Psoas muscle (tissue), 8 donors: ENCODE data around the gene AGPAT2. TPM values are rescaled to one million over a fixed set of nuclear protein-coding genes. Genes with fewer than 3 reads are reported as not detected.

Experiments used
- ATAC-seq, 4 donors: fragments of 200-7000 bp; cut with Tn5 transposase; one replicate each; pipeline ENCODE4 v1.9.1; 2020; ENCODE audit warnings: moderate library complexity in 3 of 4, mild to moderate bottlenecking in 2 of 4
- DNase-seq, 2 donors: peaks; one replicate each; pipeline ENCODE4 v3.0.0-alpha.2; 2020
- H3K27ac ChIP-seq: fragments of 200-600 bp; one replicate; pipeline ENCODE4 v1.8.0; 2022
- H3K27me3 ChIP-seq, 3 donors: fragments of 200-600 bp in 1 of 3; one replicate each; pipeline versions ENCODE4 v1.6.1 to v1.8.0; 2013 to 2022; ENCODE audit warnings: low read length in 2 of 3, mild to moderate bottlenecking in 2 of 3, moderate library complexity in 1 of 3; ENCODE audit not compliant: insufficient read depth in 3 of 3
- H3K36me3 ChIP-seq, 2 donors: fragments of 200-600 bp in 1 of 2; one replicate each; pipeline versions ENCODE4 v1.6.1 to v1.8.0; 2013 to 2022; ENCODE audit warnings: low read depth in 1 of 2, mild to moderate bottlenecking in 1 of 2, moderate library complexity in 1 of 2; ENCODE audit not compliant: insufficient read depth in 1 of 2
- H3K4me1 ChIP-seq: fragments of 200-600 bp; one replicate; pipeline ENCODE4 v1.8.0; 2022
- H3K4me3 ChIP-seq: fragments of 200-600 bp; one replicate; pipeline ENCODE4 v1.8.0; 2022; ENCODE audit warnings: mild to moderate bottlenecking
- H3K9me3 ChIP-seq: fragments of 200-600 bp; one replicate; pipeline ENCODE4 v1.8.0; 2022
- WGBS, 3 donors: extraction: QIAGEN DNeasy Blood & Tissue Kit; methylation state at CpG; one replicate each; pipeline versions ENCODE4 v1.1.6 to v1.1.7; 2013; 5-methylcytosine and 5-hydroxymethylcytosine counted together
- intact Hi-C, 2 donors: fragments of 100-400 bp; cut with DNase I; formaldehyde crosslinking; loops; one replicate each; pipeline versions ENCODE4 v1.11.0 to v1.14.2; 2022
- polyA plus RNA-seq, 3 donors: library from polyadenylated mRNA; stranded (reverse); fragments of 200-250 nt; gene quantifications; one replicate each; pipeline ENCODE4 v1.2.3, GENCODE V29; 2013
- total RNA-seq, 4 donors: library from RNA; stranded (reverse); fragmentation: NEBNext Ultra II Directional in 2 of 4; extraction: Animal tissue kit (Norgen Biotek cat#: 25700) in 2 of 4; gene quantifications; one replicate each; pipeline versions ENCODE4 v1.2.1 to v1.2.4, GENCODE V29; 2021 to 2023
- TF ChIP-seq, protein P1 (sequence below): fragments of 200-600 bp; IDR thresholded peaks from one replicate; pipeline ENCODE4 v1.8.0; 2022; ENCODE audit warnings: antibody characterized with exemption
- donor health status: healthy with polysubstance abuse.
- donor health status: DM: no; HTN: no; CAD: no; lungs with moderate emphysema.
- donor health status: Bipolar disorder and iron deficiency.
- donor health status: healthy.
- donor health status: DM: yes; HTN: yes; CAD: no.
- donor health status: DM: no; HTN: no; CAD: no.
- donor health status: DM: no; HTN: no; CAD: no.
- donor health status: DM: yes; HTN: yes; CAD: no.

The AGPAT2 gene
- total and polyA plus RNA-seq, 7 donors: 15.5 to 66.5 (median 41.6) TPM

- Histone ChIP-seq H3K27ac (no peak overlapping the region), H3K27me3 (peaks cover 0 to 2% (median 0%) of the 10 kb centered on the region in 3 donors), H3K4me3 (no peak overlapping the region), H3K4me1 (peaks cover 12% of the 10 kb centered on the region), H3K36me3 (no peaks in the 10 kb centered on the region), H3K9me3 (no peaks in the 10 kb centered on the region)
- ATAC-seq (peak; percentile 45 to 65 (median 60)), DNase-seq (peak in 1 of 2 donors; percentile 68)
- 35 to 42% (median 38%) methylated on average over 17 to 19 of the region's 19 CpGs for WGBS, 3 donors
- TF ChIP-seq, protein P1, sequence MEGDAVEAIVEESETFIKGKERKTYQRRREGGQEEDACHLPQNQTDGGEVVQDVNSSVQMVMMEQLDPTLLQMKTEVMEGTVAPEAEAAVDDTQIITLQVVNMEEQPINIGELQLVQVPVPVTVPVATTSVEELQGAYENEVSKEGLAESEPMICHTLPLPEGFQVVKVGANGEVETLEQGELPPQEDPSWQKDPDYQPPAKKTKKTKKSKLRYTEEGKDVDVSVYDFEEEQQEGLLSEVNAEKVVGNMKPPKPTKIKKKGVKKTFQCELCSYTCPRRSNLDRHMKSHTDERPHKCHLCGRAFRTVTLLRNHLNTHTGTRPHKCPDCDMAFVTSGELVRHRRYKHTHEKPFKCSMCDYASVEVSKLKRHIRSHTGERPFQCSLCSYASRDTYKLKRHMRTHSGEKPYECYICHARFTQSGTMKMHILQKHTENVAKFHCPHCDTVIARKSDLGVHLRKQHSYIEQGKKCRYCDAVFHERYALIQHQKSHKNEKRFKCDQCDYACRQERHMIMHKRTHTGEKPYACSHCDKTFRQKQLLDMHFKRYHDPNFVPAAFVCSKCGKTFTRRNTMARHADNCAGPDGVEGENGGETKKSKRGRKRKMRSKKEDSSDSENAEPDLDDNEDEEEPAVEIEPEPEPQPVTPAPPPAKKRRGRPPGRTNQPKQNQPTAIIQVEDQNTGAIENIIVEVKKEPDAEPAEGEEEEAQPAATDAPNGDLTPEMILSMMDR: peak; percentile 37
- intact Hi-C loops: loop anchor here (2.0 to 10.0 kb wide), 3 partner anchors 62 to 295 kb away; no protein-coding TSS in a partner anchor
Measured at GRCh38 chr9:136629879-136630661, 57.2 kb downstream of the AGPAT2 start.

DNA sequence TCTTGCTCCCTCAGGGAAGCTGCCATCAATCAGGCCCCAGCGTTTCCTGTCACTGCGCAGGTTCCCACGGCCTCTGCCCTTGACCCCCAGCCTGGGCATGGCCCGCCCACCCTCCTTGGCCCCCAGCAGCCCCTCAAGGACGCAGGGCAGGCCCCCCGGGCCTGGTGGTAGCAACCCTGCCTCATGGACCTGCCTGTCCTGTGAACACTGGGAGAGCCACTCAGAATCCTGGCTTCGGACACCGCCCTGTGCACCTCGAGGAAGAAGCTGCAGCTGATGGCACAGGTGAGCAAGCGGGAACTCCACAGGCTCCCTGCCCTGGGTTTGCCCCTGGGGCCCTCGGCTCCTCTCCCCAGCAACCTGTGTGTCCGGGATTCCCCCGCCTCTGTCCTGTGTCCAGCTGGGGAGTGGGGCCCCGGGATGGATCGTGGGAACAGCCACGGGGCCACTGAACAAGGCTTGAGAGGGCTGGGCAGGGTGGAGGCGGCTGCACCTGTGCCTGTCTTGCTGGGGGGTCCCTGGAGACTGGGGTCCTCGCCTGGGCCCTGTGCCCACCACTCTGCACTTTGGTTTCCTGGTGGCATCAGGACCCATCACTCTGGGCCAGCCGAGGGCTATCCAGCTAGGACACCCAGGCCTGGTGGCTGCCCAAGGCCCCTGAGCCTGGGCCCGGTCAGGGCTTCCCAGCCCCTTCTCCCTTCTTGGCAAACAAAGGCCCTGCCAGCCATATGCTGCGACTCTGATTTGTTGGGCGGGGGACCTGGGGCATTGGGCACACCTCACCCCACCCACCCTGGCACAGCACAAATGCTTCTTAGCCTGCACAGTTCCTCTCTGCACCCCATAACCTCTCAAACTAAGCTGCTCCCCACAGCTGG is 58.0 kb downstream of the AGPAT2 start:
- 76 to 83% (median 81%) methylated on average over 20 to 22 of the region's 22 CpGs for WGBS, 3 donors
- H3K4me3 ChIP-seq: no peak overlapping the region
- ATAC-seq (no peak), DNase-seq (no peak)
- H3K27me3 ChIP-seq: peaks cover 0 to 2% (median 0%) of the 10 kb centered on the region in 3 donors
- intact Hi-C loops: no loop called here
- TF ChIP-seq, protein P1: no peak
- H3K36me3 ChIP-seq: no peaks in the 10 kb centered on the region
- no peaks in the 10 kb centered on the region for H3K9me3 ChIP-seq
- peaks cover 20% of the 10 kb centered on the region for H3K4me1 ChIP-seq
- no peak overlapping the region for H3K27ac ChIP-seq

GRCh38 chr9:136628268-136628667 is 59.0 kb downstream of the AGPAT2 start:
- TF ChIP-seq, protein P1: no peak
- H3K27me3 ChIP-seq: peaks cover 0 to 2% (median 0%) of the 10 kb centered on the region in 3 donors
- ATAC-seq: no peak
- 48 to 68% (median 67%) methylated on average over 26 of the region's 26 CpGs for WGBS, 3 donors
- no peak overlapping the region for H3K27ac ChIP-seq
- H3K4me1 ChIP-seq: peaks cover 21% of the 10 kb centered on the region
- H3K9me3 ChIP-seq: no peaks in the 10 kb centered on the region
- no peak for DNase-seq
- no peaks in the 10 kb centered on the region for H3K36me3 ChIP-seq
- no peak overlapping the region for H3K4me3 ChIP-seq
- intact Hi-C loops: no loop called here

- Histone ChIP-seq H3K4me3 (no peak overlapping the region), H3K27ac (no peak overlapping the region), H3K27me3 (peaks cover 0 to 2% (median 0%) of the 10 kb centered on the region in 3 donors), H3K36me3 (no peaks in the 10 kb centered on the region), H3K9me3 (no peaks in the 10 kb centered on the region), H3K4me1 (peaks cover 21% of the 10 kb centered on the region)
- intact Hi-C loops: no loop called here
- no peak for ATAC-seq
- TF ChIP-seq, protein P1: no peak
- WGBS, 3 donors: 88 to 92% (median 90%) methylated on average over 11 to 17 of the region's 17 CpGs
- no peak for DNase-seq
Measured at GRCh38 chr9:136627703-136628102, 59.6 kb downstream of the AGPAT2 start.
